Heart left ventricle (tissue), 13 donors: ENCODE results near the gene IL19.

Experiments
- CTCF ChIP-seq, 12 donors: fragments of 200-600 bp; sonication (generic) in 4 of 12; IDR thresholded peaks; one replicate each; pipeline versions ENCODE4 v1.5.0 to v1.8.0; 2018 to 2022; ENCODE audit warnings: antibody characterized with exemption in 12 of 12, mild to moderate bottlenecking in 5 of 12
- POLR2A ChIP-seq, 2 donors: fragments of 450-650 bp; IDR thresholded peaks; one replicate each; pipeline ENCODE4 v1.6.1; 2017; ENCODE audit warnings: antibody characterized with exemption in 2 of 2, mild to moderate bottlenecking in 2 of 2, moderate library complexity in 2 of 2
- donor health status: ischemic (EF 13 %, LVEDD 7.1; RV severe dilation, severe dysfunction).
- donor health status: DM: no; HTN: yes; CAD: no.
- donor health status: DM: no; HTN: no; CAD: no.
- donor health status: ischemic (EF 25% LVEDD 6.9; RV normal size, moderate dysfunction).
- donor health status: ischemic (EF 25% LVEDD 5.7; RV mildly dilated, moderate dysfunction).
- donor health status: ischemic (EF 35%, LVEDD 5.7; RV mildly dilated, moderate dysfunction).
- donor health status: nonischemic (EF 11% LVEDD 7.7; RV severe dilation, severe dysfunction).
- donor health status: DM: yes; HTN: yes; CAD: no.
- donor health status: PGD.
- donor health status: ischemic (EF 29% LVEDD 5.4; RV normal size, mild dysfunction).
- donor health status: nonischemic (EF 23%, LVEDD 6.1; RV moderate dilation, normal function).

DNA sequence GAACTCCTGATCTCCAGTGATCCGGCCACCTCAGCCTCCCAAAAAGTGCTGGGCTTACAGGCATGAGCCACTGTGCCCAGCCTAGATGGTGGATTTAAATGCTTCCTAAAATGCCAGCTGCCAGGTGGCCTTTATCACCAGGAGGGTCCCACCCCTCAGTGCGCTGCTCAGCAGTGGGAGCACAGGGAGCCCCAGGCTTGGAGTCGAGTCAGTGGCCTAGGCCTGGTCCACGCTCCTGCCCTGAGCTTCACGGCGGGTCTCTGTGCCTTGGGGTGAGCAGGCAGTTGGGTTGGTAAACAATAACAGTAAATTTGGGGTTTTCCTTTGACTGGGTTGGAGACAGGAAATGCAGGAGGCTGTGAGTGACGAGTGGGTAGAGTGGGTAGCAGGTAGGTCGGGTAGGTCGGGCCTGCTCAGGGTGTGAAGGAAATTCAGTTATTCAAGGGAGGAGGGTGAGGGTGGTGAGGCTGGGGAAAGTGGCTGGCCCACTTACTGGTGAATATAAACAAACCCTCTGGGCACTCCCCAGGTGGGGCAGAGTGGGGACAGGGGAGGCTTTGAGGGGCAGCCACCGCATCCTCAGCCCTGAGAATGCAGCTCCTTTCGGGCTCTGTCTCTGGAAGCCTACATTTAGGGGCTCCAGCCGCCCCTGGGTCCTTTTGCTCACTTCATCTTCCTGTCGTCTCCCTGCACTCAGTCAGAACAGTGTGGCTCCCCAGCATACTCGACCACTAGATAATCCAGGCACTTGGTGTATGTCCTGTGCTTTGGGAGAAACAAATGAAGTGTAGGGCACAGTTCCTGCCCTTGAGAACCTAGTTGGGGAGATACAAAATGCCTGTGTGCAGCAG lies 33.5 kb upstream of the IL19 start:
- TF ChIP-seq CTCF (IDR thresholded peaks at IDR 0.05) (no peak), POLR2A (IDR thresholded peaks at IDR 0.05) (no peak)
